Measurements from ENCODE around the gene PARP1. TPM values are rescaled to one million over a fixed set of nuclear protein-coding genes. Genes with fewer than 3 reads are reported as not detected.

The PARP1 gene
- total and polyA plus RNA-seq, 7 donors = 16.4 to 168 (median 107) TPM

DNA sequence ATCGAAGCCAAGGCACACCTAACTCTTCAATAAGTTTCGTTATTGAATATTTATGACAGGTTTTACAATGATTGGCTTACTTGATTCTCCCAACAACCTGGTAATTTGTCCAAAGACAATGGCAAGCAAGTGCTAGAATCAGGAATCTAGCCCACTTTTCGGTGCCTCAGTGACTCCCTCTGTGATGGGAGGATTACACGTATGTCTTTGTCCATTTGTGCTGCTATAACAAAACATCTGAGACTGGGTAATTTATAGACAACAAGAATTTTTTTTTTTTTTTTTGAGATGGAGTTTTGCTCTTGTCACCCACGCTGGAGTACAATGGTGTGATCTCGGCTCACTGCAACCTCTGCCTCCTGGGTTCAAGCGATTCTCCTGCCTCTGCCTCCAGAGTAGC is 96.5 kb downstream of the PARP1 start:
- TF ChIP-seq POLR2A (IDR thresholded peaks at IDR 0.05) (no peak), POLR2AphosphoS5 (IDR thresholded peaks at IDR 0.05) (no peak), EP300 (IDR thresholded peaks at IDR 0.05) (no peak)
- TF ChIP-seq, protein P1, sequence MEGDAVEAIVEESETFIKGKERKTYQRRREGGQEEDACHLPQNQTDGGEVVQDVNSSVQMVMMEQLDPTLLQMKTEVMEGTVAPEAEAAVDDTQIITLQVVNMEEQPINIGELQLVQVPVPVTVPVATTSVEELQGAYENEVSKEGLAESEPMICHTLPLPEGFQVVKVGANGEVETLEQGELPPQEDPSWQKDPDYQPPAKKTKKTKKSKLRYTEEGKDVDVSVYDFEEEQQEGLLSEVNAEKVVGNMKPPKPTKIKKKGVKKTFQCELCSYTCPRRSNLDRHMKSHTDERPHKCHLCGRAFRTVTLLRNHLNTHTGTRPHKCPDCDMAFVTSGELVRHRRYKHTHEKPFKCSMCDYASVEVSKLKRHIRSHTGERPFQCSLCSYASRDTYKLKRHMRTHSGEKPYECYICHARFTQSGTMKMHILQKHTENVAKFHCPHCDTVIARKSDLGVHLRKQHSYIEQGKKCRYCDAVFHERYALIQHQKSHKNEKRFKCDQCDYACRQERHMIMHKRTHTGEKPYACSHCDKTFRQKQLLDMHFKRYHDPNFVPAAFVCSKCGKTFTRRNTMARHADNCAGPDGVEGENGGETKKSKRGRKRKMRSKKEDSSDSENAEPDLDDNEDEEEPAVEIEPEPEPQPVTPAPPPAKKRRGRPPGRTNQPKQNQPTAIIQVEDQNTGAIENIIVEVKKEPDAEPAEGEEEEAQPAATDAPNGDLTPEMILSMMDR (IDR thresholded peaks at IDR 0.05) = no peak
- H3K4me3 ChIP-seq = no peak overlapping the region
- no peaks in the 10 kb centered on the region for H3K9me3 ChIP-seq
- H3K27me3 ChIP-seq = no peaks in the 10 kb centered on the region
- H3K36me3 ChIP-seq = no peaks in the 10 kb centered on the region
- H3K4me1 ChIP-seq = peaks cover 0 to 18% (median 11%) of the 10 kb centered on the region in 4 donors
- no peak overlapping the region for H3K27ac ChIP-seq
- DNase-seq = no peak
- intact Hi-C loops (cut with DNase I) = no loop called here
- WGBS, 2 donors = 96 to 97% methylated on average over 7 of the region's 7 CpGs

Other genes starting within 250 kb of the PARP1 start
- 10 to 100 TPM; 32.9 to 37.8 (median 33.9) TPM for gene ACBD3, start 221.4 kb downstream of the PARP1 start, total RNA-seq
- 10 to 100 TPM; 23.7 to 29.4 (median 28.4) TPM for gene ACBD3, start 221.4 kb downstream of the PARP1 start, polyA plus RNA-seq
- gene MIXL1, start 184.4 kb downstream of the PARP1 start, total RNA-seq = not detected
- gene MIXL1, start 184.4 kb downstream of the PARP1 start, polyA plus RNA-seq = under 1 TPM in 1 of 3 donors, not detected in 2; 0.13 TPM
- gene LIN9, start 98.9 kb downstream of the PARP1 start, total RNA-seq = 1 to 10 TPM; 3.1 to 5.4 (median 4.6) TPM
- 1 to 10 TPM; 2.4 to 2.9 (median 2.8) TPM for gene LIN9, start 98.9 kb downstream of the PARP1 start, polyA plus RNA-seq
- 10 to 100 TPM in 3 of 4 donors, 1 to 10 TPM in 1; 3.9 to 16.9 (median 13.6) TPM for gene STUM, start 140.7 kb upstream of the PARP1 start, total RNA-seq
- gene STUM, start 140.7 kb upstream of the PARP1 start, polyA plus RNA-seq = 1 to 10 TPM in 1 of 3 donors, under 1 TPM in 2; under 0.01 to 7.2 (median 0.23) TPM

Measured in sigmoid colon (tissue), 7 donors.